HG03159 (cell line): ENCODE data around the gene RPRD1A.
A peak's percentile ranks its signal among the peaks of the same experiment; 100 is the strongest.
"Not testable (repeated sequence)": the region's sequence is repeated elsewhere in the genome, so short reads cannot be mapped to it uniquely, and the experiment has no call there.

Experiments used
- ATAC-seq: cut with Tn5 transposase; IDR thresholded peaks from one replicate; pipeline ENCODE4 v1.9.1; 2021; ENCODE audit warnings: mild to moderate bottlenecking, moderate library complexity; ENCODE audit not compliant: unreplicated experiment

Gene RPRD1A

GRCh38 chr18:36078751-36079529, 11.6 kb upstream of the RPRD1A start:
- no peak for ATAC-seq

- not testable (repeated sequence) for ATAC-seq
Observed at GRCh38 chr18:36077764-36078163, 10.4 kb upstream of the RPRD1A start.

GRCh38 chr18:36075862-36076587, 8.7 kb upstream of the RPRD1A start:
- no peak for ATAC-seq

- no peak for ATAC-seq
Observed at GRCh38 chr18:36074435-36074834, 7.1 kb upstream of the RPRD1A start.

GRCh38 chr18:36073676-36074075, 6.3 kb upstream of the RPRD1A start:
- ATAC-seq: no peak

- ATAC-seq: not testable (repeated sequence)
Observed at GRCh38 chr18:36072406-36072805, 5.0 kb upstream of the RPRD1A start.

GRCh38 chr18:36066686-36067054, 689 bp downstream of the RPRD1A start:
- peak; percentile 15 for ATAC-seq

GRCh38 chr18:36066001-36066400, 1.4 kb downstream of the RPRD1A start:
- no peak for ATAC-seq

GRCh38 chr18:36064809-36065079, 2.6 kb downstream of the RPRD1A start:
- not testable (repeated sequence) for ATAC-seq

- no peak for ATAC-seq
Observed at GRCh38 chr18:36064027-36064808, 3.1 kb downstream of the RPRD1A start.

GRCh38 chr18:36058674-36059073, 8.7 kb downstream of the RPRD1A start:
- ATAC-seq: no peak

GRCh38 chr18:36051760-36052159, 15.6 kb downstream of the RPRD1A start:
- no peak for ATAC-seq

GRCh38 chr18:36050479-36050878, 16.9 kb downstream of the RPRD1A start:
- no peak for ATAC-seq

GRCh38 chr18:36047521-36047920, 19.8 kb downstream of the RPRD1A start:
- no peak for ATAC-seq

GRCh38 chr18:36046898-36047297, 20.5 kb downstream of the RPRD1A start:
- no peak for ATAC-seq

- ATAC-seq: no peak
Observed at GRCh38 chr18:36045241-36045991, 21.9 kb downstream of the RPRD1A start.

GRCh38 chr18:36043153-36043552, 24.2 kb downstream of the RPRD1A start:
- ATAC-seq: no peak

- ATAC-seq: no peak
Observed at GRCh38 chr18:36041146-36041545, 26.2 kb downstream of the RPRD1A start.

- no peak for ATAC-seq
Observed at GRCh38 chr18:36038102-36038663, 29.2 kb downstream of the RPRD1A start.

GRCh38 chr18:36035253-36035652, 32.1 kb downstream of the RPRD1A start:
- no peak for ATAC-seq
